Measurements from ENCODE around the gene ZNF641. TPM values are rescaled to one million over a fixed set of nuclear protein-coding genes. Genes with fewer than 3 reads are reported as not detected.
"Not testable (repeated sequence)": the region's sequence is repeated elsewhere in the genome, so short reads cannot be mapped to it uniquely, and the experiment has no call there.

The ZNF641 gene
- total RNA-seq, 1 donor from 2014 or later: 6.5 TPM

DNA sequence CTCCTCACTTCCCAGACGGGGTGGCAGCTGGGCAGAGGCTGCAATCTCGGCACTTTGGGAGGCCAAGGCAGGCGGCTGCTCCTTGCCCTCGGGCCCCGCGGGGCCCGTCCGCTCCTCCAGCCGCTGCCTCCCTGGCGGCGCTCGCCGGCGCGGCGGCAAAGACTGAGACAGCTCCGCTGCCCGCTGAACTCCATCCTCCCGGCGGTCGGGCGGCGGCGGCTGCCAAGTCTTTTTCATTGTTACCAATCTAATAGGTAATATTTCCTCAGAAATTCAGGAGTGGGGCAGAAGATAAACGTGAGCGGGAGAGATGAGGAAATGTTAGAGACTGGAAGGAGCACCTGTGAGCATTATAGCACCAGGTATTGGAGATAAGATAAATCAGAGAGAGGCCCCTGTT lies 17.0 kb downstream of the ZNF641 start:
- ATAC-seq: not testable (repeated sequence)

DNA sequence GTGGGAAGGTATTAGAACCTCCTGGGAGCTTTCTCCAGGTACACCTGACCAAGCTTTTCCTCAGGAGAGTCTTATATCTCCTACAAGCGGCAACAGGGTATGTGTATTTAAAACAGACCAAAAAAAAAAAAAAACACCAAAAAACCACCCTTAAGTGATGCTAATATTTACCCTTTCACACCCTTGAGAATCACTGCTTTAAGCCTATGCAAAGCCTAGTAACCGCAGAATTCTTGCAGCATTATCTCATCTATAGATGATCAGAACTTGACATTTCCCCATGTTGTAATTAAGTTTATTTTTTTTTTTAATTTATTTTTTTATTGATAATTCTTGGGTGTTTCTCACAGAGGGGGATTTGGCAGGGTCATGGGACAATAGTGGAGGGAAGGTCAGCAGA lies 19.3 kb downstream of the ZNF641 start:
- no peak for ATAC-seq

DNA sequence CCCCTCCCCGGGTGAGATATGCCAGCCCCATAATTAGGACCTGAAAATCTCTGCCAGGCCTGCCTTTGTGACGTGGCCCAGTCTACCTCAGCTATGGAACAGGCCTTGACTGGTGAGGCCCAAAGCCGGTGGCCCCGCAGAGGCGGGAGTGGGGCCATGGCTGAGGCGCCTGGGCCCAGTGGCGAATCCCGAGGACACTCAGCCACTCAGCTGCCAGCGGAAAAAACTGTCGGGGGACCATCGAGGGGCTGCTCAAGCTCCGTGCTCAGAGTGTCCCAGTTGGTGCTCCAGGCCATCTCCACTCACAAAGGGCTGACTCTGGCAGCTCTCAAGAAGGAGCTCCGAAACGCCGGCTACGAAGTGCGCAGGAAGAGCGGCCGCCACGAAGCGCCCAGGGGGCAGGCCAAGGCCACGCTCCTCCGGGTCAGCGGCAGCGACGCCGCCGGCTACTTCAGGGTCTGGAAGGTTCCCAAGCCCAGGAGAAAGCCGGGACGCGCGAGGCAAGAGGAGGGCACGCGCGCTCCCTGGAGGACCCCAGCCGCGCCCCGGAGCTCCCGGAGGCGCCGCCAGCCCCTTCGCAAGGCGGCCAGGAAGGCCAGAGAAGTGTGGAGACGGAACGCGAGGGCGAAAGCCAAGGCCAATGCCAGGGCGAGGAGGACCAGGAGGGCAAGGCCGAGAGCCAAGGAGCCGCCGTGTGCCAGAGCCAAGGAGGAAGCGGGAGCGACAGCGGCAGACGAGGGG lies 21.4 kb downstream of the ZNF641 start:
- ATAC-seq: no peak

DNA sequence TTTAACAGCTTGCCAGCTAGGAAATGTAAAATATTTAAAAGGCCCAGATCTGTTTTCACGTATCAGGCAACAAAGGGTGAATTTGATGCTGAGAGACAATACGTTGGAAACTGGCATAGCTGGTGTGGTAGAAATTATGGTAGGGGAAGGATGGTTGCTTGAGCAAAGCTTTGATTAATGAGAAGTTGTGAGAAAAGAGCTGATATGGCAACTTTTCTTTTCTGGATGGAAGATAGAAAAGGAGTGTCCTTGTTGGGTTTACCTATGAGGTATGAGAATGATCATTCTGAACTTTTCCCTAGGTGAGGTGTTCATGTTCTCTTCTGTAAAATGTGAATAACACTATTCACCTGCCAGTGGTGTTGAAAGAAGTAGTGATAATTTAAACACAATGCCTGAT lies 34.2 kb downstream of the ZNF641 start:
- no peak for ATAC-seq

DNA sequence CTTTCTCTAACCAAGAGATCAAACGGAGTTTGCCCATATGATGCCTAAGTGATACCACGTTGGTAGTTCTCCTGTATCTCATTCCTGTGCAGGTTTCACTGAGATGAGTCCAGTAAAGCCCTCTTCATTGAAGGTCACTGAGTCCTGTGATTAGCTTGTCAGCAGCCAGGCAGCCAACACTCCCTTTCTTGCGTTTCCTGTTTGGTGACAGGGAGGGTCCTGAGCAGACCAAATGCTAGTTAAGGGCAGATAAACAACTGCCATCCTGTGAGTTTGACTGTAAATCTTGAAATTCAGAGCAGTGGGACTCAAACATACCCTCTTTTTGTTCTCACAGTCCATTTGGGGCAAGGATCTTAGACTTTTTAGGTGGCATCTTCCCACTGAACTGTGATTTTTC lies 39.4 kb downstream of the ZNF641 start:
- no peak for ATAC-seq

DNA sequence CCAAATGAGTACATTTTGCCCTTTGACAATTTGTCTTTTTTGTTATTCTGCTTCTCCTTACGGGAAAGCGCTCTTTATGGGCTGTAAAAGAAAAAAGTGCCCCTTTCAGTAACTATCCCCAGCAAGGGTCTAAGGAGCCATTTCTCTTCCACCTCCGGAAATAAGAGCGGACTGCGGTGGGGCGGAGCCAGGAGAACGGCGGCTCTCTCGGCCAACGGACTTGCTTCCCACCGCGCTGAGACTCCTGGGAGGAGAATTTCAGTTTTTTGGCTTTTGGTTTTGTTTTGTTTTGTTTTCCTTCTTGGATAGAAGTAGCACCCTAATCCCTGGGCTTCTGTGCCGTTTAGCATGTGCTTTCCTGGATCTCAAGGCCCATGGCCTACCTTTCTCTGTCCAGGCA lies 43.5 kb downstream of the ZNF641 start:
- ATAC-seq: no peak

DNA sequence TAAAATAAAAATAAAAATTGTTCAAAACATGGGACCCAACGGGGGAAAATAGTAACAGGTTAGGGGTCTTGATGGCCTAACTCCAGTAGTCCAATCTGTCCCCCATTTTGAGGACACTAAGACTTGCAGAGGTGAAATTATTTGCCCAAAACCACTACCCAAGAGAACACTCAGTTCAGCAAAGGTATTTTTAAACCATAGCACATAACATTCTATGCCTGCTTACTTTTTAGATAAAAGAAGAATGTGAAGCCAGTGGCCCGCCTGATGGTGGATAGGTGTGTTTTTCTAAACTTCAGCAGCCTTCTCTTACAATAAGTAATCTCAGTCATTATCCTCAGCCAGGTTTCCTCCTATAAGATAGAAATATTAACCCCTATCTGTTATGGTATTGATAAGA lies 45.5 kb downstream of the ZNF641 start:
- ATAC-seq: no peak

DNA sequence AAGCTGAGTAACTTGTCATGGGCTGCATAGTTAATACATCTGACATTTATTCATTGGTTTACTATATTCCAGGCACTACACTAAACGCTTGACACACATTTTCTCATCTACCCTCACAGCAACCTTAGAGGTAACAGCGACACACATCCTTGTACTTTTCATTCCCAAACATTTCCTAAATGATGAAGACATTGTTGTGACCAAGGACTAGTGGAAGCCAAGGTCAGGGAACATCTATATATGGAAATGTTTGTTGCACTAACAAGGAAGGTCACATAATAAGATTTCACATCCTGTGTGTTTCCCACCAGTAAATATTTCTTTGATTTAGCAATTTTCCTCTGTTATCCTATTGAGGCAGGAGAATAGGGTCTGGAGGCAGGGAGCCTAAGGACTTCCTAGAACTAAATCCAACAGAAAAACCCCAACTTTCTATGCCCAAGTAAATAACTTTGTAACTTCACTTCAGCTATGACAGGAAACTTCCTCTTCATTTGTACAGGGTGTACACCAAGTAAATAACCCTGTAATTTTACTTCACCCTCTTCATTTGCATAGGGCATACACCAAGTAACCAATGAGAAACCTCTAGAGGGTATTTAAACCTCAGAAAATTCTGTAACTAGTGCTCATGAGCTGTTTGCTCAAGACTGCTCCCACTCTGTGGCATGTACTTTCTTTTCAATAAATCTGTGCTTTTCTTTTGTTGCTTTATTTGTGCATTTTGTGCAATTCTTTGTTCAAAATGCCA lies 48.4 kb downstream of the ZNF641 start:
- ATAC-seq: no peak

DNA sequence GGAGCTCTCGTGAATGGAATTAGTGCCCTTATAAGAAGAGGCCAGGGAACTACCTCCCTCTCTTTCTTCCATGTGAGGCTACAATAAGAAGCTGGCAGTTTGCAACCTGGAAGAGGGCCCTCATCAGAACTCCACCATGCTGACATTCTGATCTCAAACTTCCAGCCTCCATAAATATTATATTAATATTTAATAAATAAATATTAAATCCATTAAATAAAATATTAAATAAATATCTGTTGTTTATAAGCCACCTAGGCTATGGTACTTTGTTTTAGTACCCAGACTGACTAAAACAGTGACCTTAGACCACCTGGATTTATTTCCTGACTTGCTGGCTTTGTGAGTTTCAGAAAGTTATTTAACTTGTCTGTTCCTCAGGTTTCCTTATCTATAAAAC lies 49.9 kb downstream of the ZNF641 start:
- ATAC-seq: no peak

DNA sequence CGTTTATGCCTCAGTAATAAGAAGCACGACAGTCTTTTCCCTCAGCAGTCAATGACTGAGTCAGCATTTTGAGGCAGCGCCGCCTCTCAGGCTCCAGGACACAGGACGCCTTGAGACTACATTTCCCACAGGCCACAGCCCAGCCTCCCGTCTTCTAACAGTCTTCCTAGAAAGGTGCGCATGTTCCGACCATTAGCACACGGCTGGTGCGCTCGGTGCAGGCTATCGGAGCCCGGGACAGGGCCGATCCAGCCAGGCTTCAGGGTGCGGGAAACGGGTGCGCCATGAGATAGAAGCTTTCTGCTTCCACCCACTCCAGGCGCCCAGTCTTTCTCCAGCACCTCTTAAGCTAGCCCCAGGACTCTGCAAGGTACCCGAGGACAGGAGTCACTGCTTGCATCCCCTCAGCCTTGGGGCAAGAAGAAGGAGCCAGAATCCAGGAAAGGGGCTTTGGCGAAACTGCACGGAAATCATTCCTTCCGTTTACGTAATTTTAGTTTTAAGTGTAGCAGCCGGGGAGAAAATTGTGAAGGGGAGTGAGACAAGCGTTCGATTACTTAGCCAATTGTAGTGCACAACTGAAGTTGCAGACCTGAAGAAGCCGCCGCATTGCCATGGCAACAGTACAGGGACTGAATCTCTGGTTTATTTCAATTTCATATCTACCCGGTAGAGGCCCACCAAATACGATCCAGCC lies 54.0 kb downstream of the ZNF641 start:
- peak; percentile 98 for ATAC-seq

DNA sequence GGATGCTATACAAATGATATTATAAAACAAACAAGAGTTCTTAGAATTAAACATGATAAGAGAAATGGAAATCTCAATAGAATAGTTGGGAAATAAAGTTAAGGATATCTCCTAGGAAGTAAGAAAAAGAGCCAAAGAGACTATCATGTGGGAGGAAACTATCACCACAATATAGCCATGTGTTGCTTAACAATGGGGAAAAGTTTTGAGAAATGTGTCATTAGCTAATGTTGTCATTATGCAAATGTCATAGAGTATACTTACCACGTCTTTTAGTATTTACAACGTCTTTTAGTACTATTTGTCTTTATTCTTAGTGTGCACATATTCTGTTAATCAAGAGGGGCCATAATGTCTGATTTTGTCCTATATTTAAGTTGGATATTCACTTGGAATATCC lies 58.7 kb downstream of the ZNF641 start:
- ATAC-seq: no peak

DNA sequence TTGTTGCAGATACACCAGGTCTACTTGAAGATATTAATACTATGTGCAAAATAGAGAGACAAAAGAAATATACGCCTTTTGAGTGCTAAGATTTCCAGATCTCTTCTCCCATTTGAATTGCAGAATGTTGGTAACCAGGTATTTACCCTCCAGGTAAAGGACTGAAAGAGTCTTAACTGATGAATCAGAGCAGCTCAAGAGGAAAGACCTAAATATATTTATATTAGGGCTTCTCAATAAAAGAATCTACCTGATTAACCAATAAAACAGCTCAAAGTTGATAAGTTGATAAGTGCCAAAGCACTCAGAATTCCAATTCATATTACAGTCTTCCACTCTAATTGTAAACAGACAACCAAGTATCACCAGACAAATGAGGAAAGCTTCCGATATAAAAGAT lies 59.2 kb downstream of the ZNF641 start:
- ATAC-seq: no peak

DNA sequence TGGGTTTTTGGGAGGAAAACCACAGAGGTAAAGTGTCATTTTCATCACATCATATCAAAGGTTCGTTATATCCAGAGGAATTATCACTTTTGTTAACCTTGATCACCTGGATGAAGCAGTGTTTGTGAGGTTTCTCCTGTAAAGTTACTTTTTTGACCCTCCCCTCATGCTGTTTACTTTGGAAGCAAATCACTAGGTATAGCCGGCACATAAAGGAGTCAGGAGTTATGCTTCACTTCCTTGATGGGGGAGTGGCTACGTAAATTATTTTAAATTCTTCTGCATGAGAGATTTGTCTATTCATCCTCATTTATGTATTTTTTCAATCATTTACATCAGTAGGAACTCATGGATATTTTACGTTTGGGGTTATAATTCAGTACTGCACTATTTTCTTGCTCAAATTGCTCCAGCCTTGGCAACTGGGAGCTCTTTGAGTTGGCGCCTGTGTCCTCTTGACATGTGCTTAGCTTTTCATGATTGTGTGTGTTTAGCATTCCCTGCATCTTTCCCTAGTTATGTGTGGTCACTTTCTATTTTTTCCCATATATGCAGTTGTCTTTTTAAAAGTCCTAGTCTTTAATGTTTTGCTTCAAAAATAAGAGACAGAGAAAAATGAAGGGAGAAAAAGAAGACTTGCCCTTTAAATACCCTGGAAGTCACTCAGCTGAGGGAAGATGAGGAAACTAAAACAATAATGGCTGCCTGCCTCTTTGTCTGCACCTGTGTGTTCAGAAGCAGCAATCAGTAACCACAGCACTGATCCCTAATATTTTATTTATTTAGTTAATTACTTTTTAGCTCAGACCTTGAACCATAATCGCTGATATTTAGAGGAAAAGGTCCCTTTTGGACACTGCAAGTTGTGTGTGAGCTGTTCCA lies 62.1 kb downstream of the ZNF641 start:
- ATAC-seq: no peak

Other genes with a start within 250 kb of the ZNF641 start
- gene SENP1, start 244.8 kb downstream of the ZNF641 start, total RNA-seq: 13.4 TPM
- 24.7 TPM for gene PFKM, start 231.6 kb downstream of the ZNF641 start, total RNA-seq
- gene ASB8, start 193.4 kb downstream of the ZNF641 start, total RNA-seq: 24.7 TPM
- gene CCDC184, start 167.3 kb downstream of the ZNF641 start, total RNA-seq: 0.20 TPM
- gene OR10AD1, start 147.6 kb downstream of the ZNF641 start, total RNA-seq: not detected
- not detected for gene ANP32D, start 121.6 kb upstream of the ZNF641 start, total RNA-seq
- 8.5 TPM for gene C12orf54, start 131.6 kb upstream of the ZNF641 start, total RNA-seq
- not detected for gene OR8S1, start 174.7 kb upstream of the ZNF641 start, total RNA-seq
- gene LALBA, start 219.1 kb upstream of the ZNF641 start, total RNA-seq: not detected